HG02759 (cell line): Measurements from ENCODE around the gene ACAP2.
"Not testable (repeated sequence)": the region's sequence is repeated elsewhere in the genome, so short reads cannot be mapped to it uniquely, and the experiment has no call there.

Source experiments
- ATAC-seq: cut with Tn5 transposase; IDR thresholded peaks from one replicate; pipeline ENCODE4 v1.9.1; 2021; ENCODE audit warnings: mild to moderate bottlenecking, moderate library complexity; ENCODE audit not compliant: unreplicated experiment

Gene ACAP2

DNA sequence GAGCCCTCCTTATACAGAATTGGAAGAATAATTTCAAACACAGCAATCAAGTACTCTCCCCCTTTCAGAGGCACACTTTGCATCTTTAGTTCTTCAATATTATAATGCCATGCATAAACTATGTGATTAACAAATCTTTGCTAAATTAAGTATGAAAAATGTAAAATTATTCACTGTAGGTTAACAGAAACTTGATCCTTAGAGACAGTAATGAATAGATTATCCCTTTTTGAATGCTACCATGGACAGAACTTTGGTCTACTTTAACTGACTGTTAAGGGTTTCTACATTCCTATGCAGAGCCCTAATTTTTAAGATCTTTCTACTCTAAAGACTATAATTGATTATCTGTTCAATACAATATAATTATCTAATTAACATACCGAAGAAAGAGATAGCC is 146.2 kb downstream of the ACAP2 start:
- no peak for ATAC-seq

GRCh38 chr3:195291121-195291520 is 151.7 kb downstream of the ACAP2 start:
- no peak for ATAC-seq

GRCh38 chr3:195290643-195291042 is 152.2 kb downstream of the ACAP2 start:
- not testable (repeated sequence) for ATAC-seq

GRCh38 chr3:195286115-195286872 is 156.5 kb downstream of the ACAP2 start:
- no peak for ATAC-seq

- ATAC-seq, result no peak
These were observed 157.4 kb downstream of the ACAP2 start for GRCh38 chr3:195285372-195285771.

DNA sequence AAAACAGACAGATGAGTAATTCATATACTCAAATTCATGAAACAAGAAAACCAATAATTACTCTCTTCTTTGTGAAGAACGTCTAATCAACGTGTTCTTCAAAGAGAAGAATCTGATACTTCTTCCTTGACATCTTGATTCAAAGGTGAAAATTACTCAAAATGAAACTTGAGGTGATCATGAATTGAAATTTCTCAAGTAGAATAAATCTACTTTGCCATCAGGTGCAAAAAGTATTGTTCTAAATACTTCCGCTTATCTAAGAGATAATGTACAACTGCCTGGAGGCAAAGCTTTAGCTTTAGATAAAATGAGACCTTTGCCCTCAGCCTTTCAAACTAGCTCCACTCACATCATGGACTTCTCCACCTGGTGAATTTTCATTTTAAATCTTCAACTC is 158.0 kb downstream of the ACAP2 start:
- no peak for ATAC-seq

DNA sequence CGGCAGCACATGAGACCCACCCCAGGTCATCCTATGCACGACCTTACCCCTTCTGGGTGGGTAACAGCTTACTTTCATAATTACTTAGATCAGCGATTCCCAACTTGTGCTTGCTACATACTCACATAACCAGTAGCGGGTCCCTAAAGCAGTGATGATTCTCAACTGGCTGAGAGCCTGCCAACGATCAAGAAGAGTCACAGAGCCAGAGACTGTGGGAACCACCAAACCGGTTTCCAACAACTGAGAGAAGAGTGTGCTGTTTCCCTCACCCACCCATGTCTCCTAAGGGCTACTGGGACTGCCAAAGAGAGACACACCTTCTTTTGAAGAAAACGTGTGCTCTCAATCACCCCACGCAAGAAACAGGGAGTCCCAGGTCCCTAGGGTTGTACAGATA is 159.9 kb downstream of the ACAP2 start:
- no peak for ATAC-seq

GRCh38 chr3:195274259-195274966 is 168.4 kb downstream of the ACAP2 start:
- no peak for ATAC-seq

DNA sequence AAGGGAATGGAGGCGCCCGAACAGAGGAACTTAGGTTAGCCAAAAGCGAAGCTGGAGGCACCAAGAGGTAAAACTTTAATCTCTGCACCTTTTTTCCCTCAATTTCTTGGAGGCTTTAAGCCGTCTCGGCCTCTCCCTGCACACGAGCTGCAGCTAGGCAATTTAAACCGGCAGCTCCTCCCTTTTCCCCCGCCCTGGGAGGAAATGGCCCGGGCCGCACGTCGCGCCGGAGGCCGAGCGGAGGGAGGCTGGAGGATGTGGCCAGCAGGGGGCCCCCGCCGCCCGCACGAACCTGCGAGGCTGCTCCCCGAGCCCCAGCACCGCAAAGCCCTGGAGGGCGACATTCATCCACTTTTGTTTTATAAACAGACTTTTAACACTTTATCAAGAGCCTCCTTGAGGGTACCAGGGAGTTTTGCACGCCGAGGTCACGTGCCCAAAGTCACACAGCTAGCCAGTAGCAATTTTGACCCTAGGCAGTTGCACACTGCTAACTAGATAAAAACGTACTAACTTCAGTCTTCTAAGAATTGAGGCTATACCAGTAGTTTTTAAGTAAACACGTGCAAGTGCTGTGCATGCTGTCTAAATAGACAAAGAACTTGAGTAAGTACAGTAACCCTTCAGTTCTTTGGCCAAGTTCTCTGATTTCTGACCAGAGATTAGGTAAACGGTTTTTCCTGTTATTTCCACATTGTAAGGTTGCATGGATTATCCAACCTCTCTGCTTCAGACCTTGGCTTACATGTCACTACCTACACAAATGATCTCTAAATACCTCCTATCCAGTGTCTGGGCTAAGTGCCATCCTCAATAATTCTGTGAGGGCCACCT is 171.2 kb downstream of the ACAP2 start:
- ATAC-seq, result peak; percentile 68

DNA sequence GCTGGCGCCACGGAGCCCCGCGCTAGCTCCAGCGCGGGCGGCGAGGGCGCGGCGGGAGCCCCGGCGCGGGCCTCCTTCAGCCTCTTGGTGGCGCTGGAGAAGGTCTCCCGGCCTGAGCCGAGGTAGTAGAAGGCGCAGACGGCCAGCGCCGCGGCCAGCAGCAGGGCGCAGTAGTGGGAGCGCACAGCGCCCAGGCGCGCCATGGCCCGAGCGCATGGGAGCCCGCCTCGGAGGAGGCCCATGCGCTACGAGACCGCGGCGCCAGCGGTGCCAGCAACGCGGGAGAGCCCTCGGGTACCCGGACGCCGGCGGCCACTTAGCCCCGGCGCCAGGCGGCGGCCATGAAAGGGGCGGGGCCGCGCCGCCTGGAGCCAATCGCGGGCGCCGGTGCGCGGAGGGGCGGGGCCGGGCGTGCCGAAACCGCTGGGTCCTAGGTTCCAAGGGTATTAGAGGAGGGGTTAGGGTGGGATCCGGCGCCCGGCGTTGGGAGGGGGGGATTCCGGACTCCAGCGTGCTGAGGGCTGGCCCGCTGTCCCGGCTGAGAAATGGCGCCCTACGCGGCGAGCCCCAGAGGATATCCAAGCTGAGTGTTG is 171.9 kb downstream of the ACAP2 start, which contains the start of gene XXYLT1:
XXYLT1 (minus strand) TSS at position 343 of the 593 bp plus-strand sequence; CDS start at position 242, 101 bp downstream.
- ATAC-seq, result peak; percentile 89

DNA sequence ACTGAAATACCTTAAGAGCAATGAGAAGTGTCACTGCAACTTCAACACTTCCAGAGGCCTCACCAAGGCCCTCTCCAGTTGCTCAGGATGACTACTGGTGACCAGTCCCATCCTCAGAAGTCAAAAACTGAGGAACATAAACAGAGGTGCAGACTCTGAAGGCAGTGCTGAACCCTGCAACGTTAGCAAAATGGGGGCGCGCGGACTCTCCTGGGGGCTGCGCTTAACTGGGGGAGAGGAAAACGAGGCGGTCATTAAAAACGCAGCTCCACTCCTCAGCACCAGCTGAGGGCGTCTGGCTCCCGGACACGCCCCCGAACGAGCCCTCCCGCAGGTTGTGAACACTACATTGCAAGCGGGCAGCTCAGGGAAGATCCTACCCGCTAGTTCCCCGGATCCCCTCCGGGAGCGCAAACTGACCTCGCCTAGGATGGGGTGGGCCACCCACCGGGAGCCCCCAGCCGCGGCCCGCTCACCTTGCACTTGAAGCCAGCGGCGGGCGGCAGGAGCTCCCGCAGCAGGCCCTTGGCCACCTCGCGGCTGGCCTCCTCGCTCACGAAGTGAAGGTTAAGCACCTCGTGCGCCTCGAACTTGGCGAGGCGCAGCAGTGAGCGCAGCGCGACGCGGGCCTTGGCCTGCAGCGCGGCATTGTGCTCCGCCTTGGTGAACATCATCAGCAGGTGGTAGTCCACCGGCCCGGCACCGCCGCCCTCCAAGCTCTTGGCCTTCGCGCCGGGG is 172.6 kb downstream of the ACAP2 start:
- ATAC-seq, result peak; percentile 22

DNA sequence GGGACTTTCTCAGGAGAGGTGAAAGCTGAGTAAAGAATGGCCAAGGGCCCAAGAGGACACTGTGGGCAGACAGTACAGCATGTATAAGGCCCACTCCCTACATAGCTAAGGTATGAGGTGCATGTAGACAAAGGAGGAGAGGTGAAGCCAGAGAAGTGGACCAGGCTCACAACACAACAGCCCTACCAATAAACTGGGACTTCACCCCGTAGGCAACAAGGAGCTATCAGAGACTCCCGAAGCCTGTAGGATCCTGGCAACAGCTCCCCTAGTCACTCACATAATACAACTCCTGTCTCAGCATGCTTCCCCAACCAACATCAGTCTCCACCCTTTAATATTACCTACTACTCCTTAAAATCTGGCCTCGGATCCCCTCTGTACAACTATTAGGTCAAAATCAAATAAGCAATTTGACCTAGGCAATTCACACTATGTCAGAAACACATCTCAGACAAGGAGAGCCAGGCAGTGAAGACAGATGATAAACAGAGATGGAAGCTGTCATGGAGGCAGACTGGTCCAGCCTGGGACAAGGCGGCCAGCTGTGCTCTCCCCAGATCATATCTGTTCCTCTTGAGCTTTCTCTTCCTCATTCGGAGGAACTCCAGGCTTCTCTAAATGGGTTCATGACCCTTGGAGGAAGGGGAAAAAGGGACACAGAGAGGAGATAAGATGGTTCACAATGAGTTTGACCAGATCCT is 173.3 kb downstream of the ACAP2 start:
- no peak for ATAC-seq

DNA sequence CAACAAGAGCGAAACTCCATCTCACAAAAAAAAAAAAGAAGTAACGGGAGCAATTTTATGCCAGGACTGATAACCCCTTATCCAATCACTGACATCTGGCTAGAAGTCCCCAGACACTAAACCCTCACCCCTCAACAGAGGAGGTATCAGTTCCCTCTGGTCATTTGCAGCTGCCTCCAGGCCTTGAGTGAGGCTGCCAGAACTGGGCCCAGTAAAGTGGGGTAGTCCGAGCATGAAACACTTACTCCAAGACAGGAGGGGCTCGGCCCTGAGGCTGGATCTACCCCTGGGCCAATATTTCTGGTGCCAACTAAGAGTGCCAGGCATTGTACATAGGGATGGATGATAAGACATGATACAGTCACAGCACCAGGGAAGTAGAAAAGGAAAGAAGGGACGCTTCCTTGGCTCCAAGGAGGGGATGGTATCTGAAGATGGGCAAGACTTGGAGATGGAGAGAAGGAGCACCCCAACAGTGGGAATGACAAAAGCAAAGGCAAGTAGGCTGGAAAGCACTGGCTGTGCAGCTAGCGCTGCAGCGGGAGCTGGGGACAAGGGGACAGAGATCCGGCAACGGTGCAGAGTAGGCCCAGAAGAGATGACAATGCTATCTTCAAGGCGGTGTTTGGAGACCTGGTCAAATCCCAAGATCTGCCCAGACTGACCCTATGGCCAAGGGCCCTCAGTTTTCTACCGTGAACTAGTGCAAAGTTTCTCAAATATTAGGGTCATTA is 174.1 kb downstream of the ACAP2 start:
- no peak for ATAC-seq

DNA sequence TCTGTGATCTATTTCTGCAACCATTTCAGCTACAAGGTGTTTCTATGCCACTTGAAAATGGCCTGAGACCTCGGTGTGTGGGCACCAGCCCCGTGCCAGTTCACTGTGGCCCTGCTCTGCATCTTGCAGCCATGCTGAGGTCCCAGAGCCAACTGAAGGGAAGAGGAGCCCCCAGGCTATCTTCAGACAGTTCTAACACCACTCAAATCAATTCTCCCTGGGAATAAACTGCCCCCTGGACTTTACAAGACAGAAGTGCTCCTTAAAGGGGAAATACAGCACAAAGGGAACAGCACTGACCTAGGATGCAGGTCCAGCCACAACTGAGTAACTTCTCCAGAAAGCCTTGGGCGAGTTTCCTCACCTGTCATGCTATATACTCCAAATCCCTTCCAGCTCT is 175.7 kb downstream of the ACAP2 start:
- ATAC-seq, result no peak

DNA sequence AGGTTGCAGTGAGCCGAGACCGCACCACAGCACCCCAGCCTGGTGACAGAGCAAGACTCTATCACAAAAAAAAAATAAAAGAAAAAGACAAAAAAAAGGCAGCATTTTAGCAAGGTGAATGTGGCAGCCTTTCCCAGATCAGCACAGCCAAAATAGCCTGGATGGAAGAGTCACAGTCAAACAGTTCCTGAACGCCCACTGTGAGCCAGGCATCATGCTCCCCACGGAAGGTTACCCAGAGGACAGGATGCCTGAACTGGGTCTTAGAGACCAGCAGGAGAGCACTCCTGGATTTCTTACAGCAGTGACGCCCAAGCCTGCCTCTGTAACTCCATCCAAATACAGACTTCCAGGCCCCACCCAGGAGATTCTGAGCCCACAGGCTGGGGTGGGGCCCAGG is 176.4 kb downstream of the ACAP2 start:
- ATAC-seq, result no peak

DNA sequence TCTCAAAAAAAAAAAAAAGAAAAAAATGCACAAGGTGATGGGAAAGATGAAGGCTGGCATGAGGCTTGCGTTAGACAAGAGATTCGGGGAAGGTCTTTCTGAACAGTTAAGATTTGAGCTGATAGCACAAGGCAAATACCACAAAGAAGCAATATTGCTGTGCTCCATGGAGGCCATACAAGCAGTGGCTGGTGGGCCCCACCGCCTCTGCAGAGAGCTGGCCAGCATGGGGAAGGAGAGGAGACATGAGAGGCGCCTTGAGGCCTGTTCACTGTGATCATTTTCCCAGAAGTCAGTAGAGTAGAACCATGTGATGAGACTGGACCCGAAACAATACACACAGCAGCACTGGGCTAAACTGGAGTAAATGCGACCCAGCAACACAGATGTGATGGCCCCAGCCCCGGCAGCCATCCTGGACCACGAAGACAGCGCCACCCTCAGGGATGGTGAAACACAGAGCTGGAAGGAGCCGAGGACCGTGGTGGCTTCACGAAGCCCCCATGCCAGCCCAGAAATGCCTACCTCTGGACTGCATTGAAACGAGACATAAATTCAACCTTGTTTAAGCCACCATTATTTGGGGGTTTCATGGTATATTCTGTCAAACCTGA is 177.3 kb downstream of the ACAP2 start:
- no peak for ATAC-seq

DNA sequence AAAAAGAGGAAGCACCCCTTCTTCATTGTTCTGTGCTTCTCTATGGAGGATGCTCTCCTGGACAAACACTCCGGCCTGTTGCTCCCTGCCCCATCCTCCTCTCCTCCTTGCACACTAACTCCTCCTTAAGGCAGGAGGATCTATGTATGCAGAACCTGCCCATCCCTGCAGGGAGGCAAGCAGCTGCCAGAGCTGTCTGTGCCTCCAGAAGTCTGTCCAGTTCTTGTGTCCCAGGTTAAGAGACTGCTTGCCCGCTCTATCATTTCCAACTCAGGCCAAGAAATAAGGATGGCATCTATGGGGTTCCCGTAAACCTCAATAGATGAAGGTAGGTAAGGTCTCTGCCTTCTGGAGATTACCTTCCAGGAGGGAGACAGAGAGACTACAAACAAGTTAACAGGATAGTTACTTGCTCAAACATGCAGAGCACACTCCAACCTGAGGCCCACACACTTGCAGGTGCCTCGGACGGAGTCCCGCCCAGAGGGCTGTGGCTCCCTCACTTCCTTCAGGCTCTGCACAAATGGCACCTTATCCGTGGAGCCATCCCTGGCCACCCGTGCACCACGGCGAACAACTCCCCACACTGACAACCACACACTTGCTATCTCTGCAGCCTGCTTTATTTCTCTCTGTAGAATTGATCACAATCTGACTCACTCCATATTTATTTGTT is 178.8 kb downstream of the ACAP2 start:
- ATAC-seq, result no peak
